Body of pancreas (tissue), 4 donors: Measurements from ENCODE around the gene PRKAR1A. TPM values are rescaled to one million over a fixed set of nuclear protein-coding genes. Genes with fewer than 3 reads are reported as not detected.

Experiments used
- ATAC-seq: fragments of 150-250 bp; one replicate; pipeline ENCODE4 v1.9.1; 2016
- DNase-seq, 4 donors: peaks; one replicate each; pipeline ENCODE4 v3.0.0-alpha.2; 2019
- H3K27ac ChIP-seq, 4 donors: fragments of 200-600 bp; sonication (generic); 1 replicate in 3 of 4; 2 replicates in 1 of 4; pipeline versions ENCODE4 v1.5.1 to v1.6.1; 2016 to 2019; ENCODE audit warnings: mild to moderate bottlenecking in 1 of 4, mixed read lengths in 1 of 4, moderate library complexity in 1 of 4
- H3K27me3 ChIP-seq, 2 donors: fragments of 200-600 bp; sonication (generic); one replicate each; pipeline ENCODE4 v1.6.0; 2016; ENCODE audit warnings: mild to moderate bottlenecking in 1 of 2
- H3K36me3 ChIP-seq, 2 donors: fragments of 200-600 bp; sonication (generic); replicated peaks in 1 of 2; 2 replicates each; pipeline ENCODE4 v1.5.1; 2016; ENCODE audit warnings: low read depth in 2 of 2; ENCODE audit not compliant: insufficient read depth in 1 of 2
- H3K4me1 ChIP-seq: fragments of 200-600 bp; sonication (generic); one replicate; pipeline ENCODE4 v1.6.0; 2016
- H3K4me3 ChIP-seq, 2 donors: fragments of 200-600 bp; sonication (generic); 1 replicate in 1 of 2; 2 replicates in 1 of 2; pipeline ENCODE4 v1.5.1; 2016 to 2019
- H3K9me3 ChIP-seq, 3 donors: fragments of 200-600 bp; sonication (generic); 1 replicate in 2 of 3; 2 replicates in 1 of 3; pipeline ENCODE4 v1.5.1; 2016
- CTCF ChIP-seq, 7 experiments: fragments of 450-650 bp in 4 of 7; fragments of 200-600 bp in 3 of 7; sonication (generic) in 3 of 7; IDR thresholded peaks; one replicate each; pipeline ENCODE4 v1.5.1; 2016 to 2019; ENCODE audit warnings: antibody characterized with exemption in 7 of 7
- POLR2A ChIP-seq, 3 donors: fragments of 450-650 bp; IDR thresholded peaks; one replicate each; pipeline ENCODE4 v1.6.1; 2016; ENCODE audit warnings: antibody characterized with exemption in 3 of 3, mild to moderate bottlenecking in 2 of 3
- WGBS, 2 donors: methylation state at CpG; one replicate each; pipeline ENCODE4 v1.1.5; 2017; 5-methylcytosine and 5-hydroxymethylcytosine counted together
- intact Hi-C: fragments of 100-400 bp; cut with DNase I; formaldehyde crosslinking; loops from one replicate; pipeline ENCODE4 v1.15.1; 2023
- total RNA-seq, 2 donors: library from RNA; depleted of rRNA; stranded (reverse); fragments of >200 nt; gene quantifications; one replicate each; pipeline ENCODE4 v1.1.0, GENCODE V29; 2016

The PRKAR1A gene
- total RNA-seq, 2 donors from 2014 or later = 71.2 to 80.7 TPM

- ATAC-seq (no peak), DNase-seq (no peak)
- no peak for TF ChIP-seq POLR2A (IDR thresholded peaks at IDR 0.05)
- TF ChIP-seq CTCF (IDR thresholded peaks at IDR 0.05) = no peak
- Histone ChIP-seq H3K27ac (no peak overlapping the region), H3K4me3 (no peak overlapping the region), H3K27me3 (no peaks in the 10 kb centered on the region), H3K9me3 (no peaks in the 10 kb centered on the region), H3K4me1 (peaks cover 16% of the 10 kb centered on the region), H3K36me3 (no peaks in the 10 kb centered on the region)
- intact Hi-C loops = no loop called here
- 88 to 96% methylated on average over 1 of the region's 1 CpG for WGBS, 2 donors
Observed at GRCh38 chr17:68470961-68471360, 41.3 kb upstream of the PRKAR1A start.

GRCh38 chr17:68480885-68481284, 31.3 kb upstream of the PRKAR1A start:
- no peaks in the 10 kb centered on the region for H3K27me3 ChIP-seq
- ATAC-seq = no peak
- H3K9me3 ChIP-seq = no peaks in the 10 kb centered on the region
- H3K36me3 ChIP-seq = no peaks in the 10 kb centered on the region
- H3K27ac ChIP-seq = no peak overlapping the region
- H3K4me3 ChIP-seq = no peak overlapping the region
- no peak for TF ChIP-seq CTCF (IDR thresholded peaks at IDR 0.05)
- no peak for TF ChIP-seq POLR2A (IDR thresholded peaks at IDR 0.05)
- DNase-seq = no peak
- no peaks in the 10 kb centered on the region for H3K4me1 ChIP-seq
- WGBS, 2 donors = 72 to 81% methylated on average over 4 of the region's 4 CpGs
- intact Hi-C loops = no loop called here

- 18 to 26% methylated on average over 4 of the region's 4 CpGs for WGBS, 2 donors
- Histone ChIP-seq H3K36me3 (no peaks in the 10 kb centered on the region), H3K9me3 (no peaks in the 10 kb centered on the region), H3K4me3 (no peak overlapping the region), H3K27ac (no peak overlapping the region), H3K27me3 (no peaks in the 10 kb centered on the region), H3K4me1 (no peaks in the 10 kb centered on the region)
- TF ChIP-seq POLR2A (IDR thresholded peaks at IDR 0.05) = no peak
- no peak for TF ChIP-seq CTCF (IDR thresholded peaks at IDR 0.05)
- DNase-seq = no peak
- ATAC-seq = no peak
- intact Hi-C loops = no loop called here
Observed at GRCh38 chr17:68482576-68483041, 29.6 kb upstream of the PRKAR1A start.

GRCh38 chr17:68484458-68484857, 27.8 kb upstream of the PRKAR1A start:
- H3K9me3 ChIP-seq = no peaks in the 10 kb centered on the region
- intact Hi-C loops = no loop called here
- ATAC-seq (no peak), DNase-seq (no peak)
- no peak overlapping the region for H3K4me3 ChIP-seq
- H3K36me3 ChIP-seq = no peaks in the 10 kb centered on the region
- WGBS, 2 donors = 43 to 58% methylated on average over 2 of the region's 2 CpGs
- TF ChIP-seq CTCF (IDR thresholded peaks at IDR 0.05) (no peak), POLR2A (IDR thresholded peaks at IDR 0.05) (no peak)
- H3K27me3 ChIP-seq = no peaks in the 10 kb centered on the region
- H3K4me1 ChIP-seq = no peaks in the 10 kb centered on the region
- H3K27ac ChIP-seq = no peak overlapping the region

- Histone ChIP-seq H3K4me3 (no peak overlapping the region), H3K9me3 (no peaks in the 10 kb centered on the region), H3K4me1 (peaks cover 31% of the 10 kb centered on the region), H3K36me3 (no peaks in the 10 kb centered on the region), H3K27ac (no peak overlapping the region), H3K27me3 (no peaks in the 10 kb centered on the region)
- ATAC-seq = no peak
- TF ChIP-seq POLR2A (IDR thresholded peaks at IDR 0.05) (no peak), CTCF (IDR thresholded peaks at IDR 0.05) (no peak)
- WGBS, 2 donors = 69 to 80% methylated on average over 3 to 4 of the region's 4 CpGs
- intact Hi-C loops = no loop called here
- no peak for DNase-seq
Observed at GRCh38 chr17:68489919-68490318, 22.3 kb upstream of the PRKAR1A start.
